ENCODE results near the gene STRN3.

- TF ChIP-seq EZH2 (IDR thresholded peaks at IDR 0.05; ENCODE audit: insufficient read depth, poor library complexity, severe bottlenecking) = no peak
- no peak for TF ChIP-seq EZH2phosphoT487 (IDR thresholded peaks at IDR 0.05; ENCODE audit: insufficient read depth, low read depth)
These were observed 45.2 kb downstream of the STRN3 start for GRCh38 chr14:30980980-30981379.

Data from GM23248 (cell line).